Measurements from ENCODE around the gene SLC25A42. TPM values are rescaled to one million over a fixed set of nuclear protein-coding genes. Genes with fewer than 3 reads are reported as not detected.
A peak's percentile ranks its signal among the peaks of the same experiment; 100 is the strongest.

Gene SLC25A42
- total RNA-seq, 1 donor from 2014 or later, result 14.2 TPM

GRCh38 chr19:19033176-19033425 lies 30.7 kb upstream of the SLC25A42 start:
- TF ChIP-seq CTCF (IDR thresholded peaks at IDR 0.05; ENCODE audit: partially characterized antibody, unreplicated experiment), result no peak
- peak overlapping the region; percentile 93 for H3K4me3 Mint-ChIP-seq (ENCODE audit: unreplicated experiment)
- peak overlapping the region; percentile 68 for H3K27ac Mint-ChIP-seq (ENCODE audit: unreplicated experiment)
- H3K27me3 Mint-ChIP-seq (ENCODE audit: unreplicated experiment), result peaks cover 2% of the 10 kb centered on the region
- peaks cover 3% of the 10 kb centered on the region for H3K4me1 Mint-ChIP-seq (ENCODE audit: low read depth, unreplicated experiment)
- peaks cover 5% of the 10 kb centered on the region for H3K9me3 Mint-ChIP-seq (ENCODE audit: unreplicated experiment)
- DNase-seq, result no peak
- no peaks in the 10 kb centered on the region for H3K36me3 Mint-ChIP-seq (ENCODE audit: unreplicated experiment)

- Mint-ChIP-seq H3K27me3 (ENCODE audit: unreplicated experiment) (peaks cover 2% of the 10 kb centered on the region), H3K4me3 (ENCODE audit: unreplicated experiment) (peak within 1 kb of the TSS; percentile 93), H3K4me1 (ENCODE audit: low read depth, unreplicated experiment) (peaks cover 3% of the 10 kb centered on the region), H3K9me3 (ENCODE audit: unreplicated experiment) (peaks cover 5% of the 10 kb centered on the region), H3K27ac (ENCODE audit: unreplicated experiment) (peak within 1 kb of the TSS; percentile 91), H3K36me3 (ENCODE audit: unreplicated experiment) (no peaks in the 10 kb centered on the region)
- no peak for TF ChIP-seq CTCF (IDR thresholded peaks at IDR 0.05; ENCODE audit: partially characterized antibody, unreplicated experiment)
- DNase-seq, result peak; percentile 88
These were observed 30.2 kb upstream of the SLC25A42 start, which contains the start of the genes ARMC6 and SUGP2 for GRCh38 chr19:19033426-19034203. Gene ARMC6, plus strand, starts transcription at chr19:19033603. Its CDS starts 607 bp downstream, at chr19:19034210. Gene SUGP2, minus strand, starts transcription at chr19:19033517. Its CDS starts 2,446 bp downstream, at chr19:19031071.

GRCh38 chr19:19034204-19034624 lies 29.6 kb upstream of the SLC25A42 start:
- DNase-seq, result peak; percentile 62
- Mint-ChIP-seq H3K4me3 (ENCODE audit: unreplicated experiment) (peak overlapping the region; percentile 93), H3K36me3 (ENCODE audit: unreplicated experiment) (no peaks in the 10 kb centered on the region), H3K4me1 (ENCODE audit: low read depth, unreplicated experiment) (peaks cover 3% of the 10 kb centered on the region), H3K27me3 (ENCODE audit: unreplicated experiment) (peaks cover 2% of the 10 kb centered on the region), H3K27ac (ENCODE audit: unreplicated experiment) (peak overlapping the region; percentile 62), H3K9me3 (ENCODE audit: unreplicated experiment) (peaks cover 5% of the 10 kb centered on the region)
- no peak for TF ChIP-seq CTCF (IDR thresholded peaks at IDR 0.05; ENCODE audit: partially characterized antibody, unreplicated experiment)

- Mint-ChIP-seq H3K4me1 (ENCODE audit: low read depth, unreplicated experiment) (no peaks in the 10 kb centered on the region), H3K27ac (ENCODE audit: unreplicated experiment) (no peak overlapping the region), H3K4me3 (ENCODE audit: unreplicated experiment) (no peak overlapping the region), H3K27me3 (ENCODE audit: unreplicated experiment) (no peaks in the 10 kb centered on the region), H3K9me3 (ENCODE audit: unreplicated experiment) (no peaks in the 10 kb centered on the region), H3K36me3 (ENCODE audit: unreplicated experiment) (no peaks in the 10 kb centered on the region)
- TF ChIP-seq CTCF (IDR thresholded peaks at IDR 0.05; ENCODE audit: partially characterized antibody, unreplicated experiment), result no peak
- no peak for DNase-seq
These were observed 23.9 kb upstream of the SLC25A42 start for GRCh38 chr19:19039901-19040300.

GRCh38 chr19:19040417-19040816 lies 23.4 kb upstream of the SLC25A42 start:
- Mint-ChIP-seq H3K36me3 (ENCODE audit: unreplicated experiment) (no peaks in the 10 kb centered on the region), H3K27me3 (ENCODE audit: unreplicated experiment) (no peaks in the 10 kb centered on the region), H3K4me1 (ENCODE audit: low read depth, unreplicated experiment) (no peaks in the 10 kb centered on the region), H3K4me3 (ENCODE audit: unreplicated experiment) (no peak overlapping the region), H3K27ac (ENCODE audit: unreplicated experiment) (no peak overlapping the region), H3K9me3 (ENCODE audit: unreplicated experiment) (no peaks in the 10 kb centered on the region)
- TF ChIP-seq CTCF (IDR thresholded peaks at IDR 0.05; ENCODE audit: partially characterized antibody, unreplicated experiment), result no peak
- DNase-seq, result no peak
